B cell (primary cell): ENCODE measurements around the gene PGAM2. TPM values are rescaled to one million over a fixed set of nuclear protein-coding genes. Genes with fewer than 3 reads are reported as not detected.

Experiments used
- ATAC-seq: fragments of 200-7000 bp; cut with Tn5 transposase; one replicate; pipeline ENCODE4 v1.10.0; 2021; ENCODE audit warnings: low read depth, mild to moderate bottlenecking, moderate number of reproducible peaks, moderate library complexity
- CTCF ChIA-PET: fragments of 350-600 bp; sonication (Branson Sonifier 250); formaldehyde crosslinking; loops from one replicate; lab custom pipeline; 2021; ENCODE audit warnings: antibody characterized with exemption, inconsistent platforms; lab: Charles Lee
- POLR2A ChIA-PET: fragments of 350-600 bp; sonication (Branson Sonifier 250); formaldehyde crosslinking; loops from one replicate; lab custom pipeline; 2021; ENCODE audit warnings: antibody characterized with exemption; lab: Charles Lee
- DNase-seq: peaks from one replicate; pipeline ENCODE4 v3.0.0; 2013
- H2AFZ ChIP-seq: 2 replicates; pipeline ENCODE4 v1.6.1; 2012; ENCODE audit warnings: mild to moderate bottlenecking, low read depth, low read length; ENCODE audit not compliant: insufficient read depth, poor library complexity, severe bottlenecking
- H3K27ac ChIP-seq, 2 donors: 1 replicate in 1 of 2; 2 replicates in 1 of 2; pipeline ENCODE4 v1.5.1; 2012 to 2013; ENCODE audit warnings: low read length in 2 of 2, mild to moderate bottlenecking in 2 of 2, moderate library complexity in 1 of 2
- H3K27me3 ChIP-seq, 4 experiments: fragments of 200-600 bp in 1 of 4; sonication (generic) in 1 of 4; replicated peaks in 1 of 4; 1 replicate in 2 of 4; 2 replicates in 2 of 4; pipeline versions ENCODE4 v1.6.1 to v1.7.0; 2013 to 2016; ENCODE audit warnings: low read length in 3 of 4, mild to moderate bottlenecking in 2 of 4, mixed read lengths in 1 of 4, moderate library complexity in 1 of 4; ENCODE audit not compliant: insufficient read depth in 4 of 4, control insufficient read depth in 3 of 4; ENCODE audit errors: control extremely low read depth in 1 of 4
- H3K36me3 ChIP-seq, 2 experiments: replicated peaks in 1 of 2; 1 replicate in 1 of 2; 2 replicates in 1 of 2; pipeline versions ENCODE4 v1.6.1 to v1.7.1; 2013; ENCODE audit warnings: low read length in 1 of 2; ENCODE audit not compliant: insufficient read depth in 2 of 2, control insufficient read depth in 1 of 2; ENCODE audit errors: control extremely low read depth in 1 of 2, extremely low read depth in 1 of 2
- H3K4me1 ChIP-seq, 2 donors: fragments of 200-600 bp in 1 of 2; sonication (generic) in 1 of 2; 1 replicate in 1 of 2; 2 replicates in 1 of 2; pipeline versions ENCODE4 v1.5.1 to v1.6.1; 2013 to 2017; ENCODE audit warnings: low read length in 2 of 2; ENCODE audit not compliant: control insufficient read depth in 2 of 2, insufficient read depth in 2 of 2
- H3K4me2 ChIP-seq: replicated peaks from 2 replicates; pipeline ENCODE3; 2012; ENCODE audit warnings: mild to moderate bottlenecking, low read depth, low read length; ENCODE audit not compliant: poor library complexity, severe bottlenecking
- H3K4me3 ChIP-seq, 5 experiments: fragments of 200-600 bp in 1 of 5; sonication (generic) in 1 of 5; 1 replicate in 3 of 5; 2 replicates in 2 of 5; pipeline versions ENCODE4 v1.5.1 to v1.7.0; 2011 to 2016; ENCODE audit warnings: low read length in 4 of 5, mild to moderate bottlenecking in 4 of 5, low read depth in 2 of 5, control low read depth in 1 of 5, moderate library complexity in 1 of 5; ENCODE audit not compliant: insufficient read depth in 1 of 5; ENCODE audit errors: control extremely low read depth in 1 of 5, extremely low read depth in 1 of 5
- H3K79me2 ChIP-seq: fragments of 200-600 bp; sonication (generic); one replicate; pipeline ENCODE4 v1.6.0; 2016; ENCODE audit warnings: low read length; ENCODE audit not compliant: control insufficient read depth, insufficient read depth
- H3K9ac ChIP-seq: fragments of 200-600 bp; sonication (generic); 2 replicates; pipeline ENCODE4 v1.6.1; 2017; ENCODE audit warnings: mild to moderate bottlenecking, low read length, moderate library complexity
- H3K9me3 ChIP-seq, 3 donors: one replicate each; pipeline versions ENCODE4 v1.6.1 to v1.7.1; 2013; ENCODE audit warnings: low read length in 2 of 3; ENCODE audit not compliant: control insufficient read depth in 2 of 3, insufficient read depth in 1 of 3; ENCODE audit errors: control extremely low read depth in 1 of 3
- H4K20me1 ChIP-seq: 2 replicates; pipeline ENCODE4 v1.6.0; 2012; ENCODE audit warnings: mild to moderate bottlenecking, low read length; ENCODE audit not compliant: insufficient read depth, control insufficient read depth, poor library complexity, severe bottlenecking
- H3K27ac Mint-ChIP-seq: one replicate; pipeline ENCODE4 v1.8.0; 2021; ENCODE audit warnings: mixed read lengths
- H3K27me3 Mint-ChIP-seq: one replicate; pipeline ENCODE4 v1.8.0; 2021; ENCODE audit warnings: mixed read lengths
- H3K4me1 Mint-ChIP-seq: one replicate; pipeline ENCODE4 v1.8.0; 2021; ENCODE audit warnings: mixed read lengths
- H3K4me3 Mint-ChIP-seq: one replicate; pipeline ENCODE4 v1.8.0; 2021; ENCODE audit warnings: mixed read lengths
- H3K9me3 Mint-ChIP-seq: one replicate; pipeline ENCODE4 v1.8.0; 2022; ENCODE audit warnings: mixed read lengths; ENCODE audit not compliant: insufficient read depth
- EZH2 ChIP-seq: IDR thresholded peaks from 2 replicates; pipeline ENCODE4 v1.6.1; 2012; ENCODE audit warnings: borderline replicate concordance, low read depth, mild to moderate bottlenecking, moderate library complexity, low read length; ENCODE audit not compliant: insufficient read depth, poor library complexity, severe bottlenecking
- WGBS: methylation state at CpG from one replicate; pipeline ENCODE4 v1.1.5; 2013; ENCODE audit warnings: missing lambda C conversion rate; ENCODE audit not compliant: insufficient coverage; 5-methylcytosine and 5-hydroxymethylcytosine counted together
- intact Hi-C: fragments of 100-400 bp; cut with micrococcal nuclease; formaldehyde crosslinking; loops from one replicate; pipeline ENCODE4 v1.10.0; 2022
- polyA plus RNA-seq: library from polyadenylated mRNA; depleted of rRNA; stranded (reverse); fragments of >200 nt; gene quantifications from 2 replicates; pipeline ENCODE4 v1.2.3, GENCODE V29; 2012
- total RNA-seq, 2 donors: library from RNA; stranded (reverse); fragments of 120-200 nt in 1 of 2; gene quantifications; 1 replicate in 1 of 2; 2 replicates in 1 of 2; pipeline versions ENCODE4 v1.2.3 to v1.2.4, GENCODE V29; 2013 to 2022
- TF ChIP-seq, protein P1 (sequence below): fragments of 200-600 bp; IDR thresholded peaks from one replicate; pipeline ENCODE4 v1.8.0; 2022; ENCODE audit warnings: antibody characterized with exemption, mild to moderate bottlenecking

PGAM2 gene
- total and polyA plus RNA-seq, 2 donors (not counting 1 experiment from before 2014, with no cell fraction given) = 0.69 to 3.2 TPM

DNA sequence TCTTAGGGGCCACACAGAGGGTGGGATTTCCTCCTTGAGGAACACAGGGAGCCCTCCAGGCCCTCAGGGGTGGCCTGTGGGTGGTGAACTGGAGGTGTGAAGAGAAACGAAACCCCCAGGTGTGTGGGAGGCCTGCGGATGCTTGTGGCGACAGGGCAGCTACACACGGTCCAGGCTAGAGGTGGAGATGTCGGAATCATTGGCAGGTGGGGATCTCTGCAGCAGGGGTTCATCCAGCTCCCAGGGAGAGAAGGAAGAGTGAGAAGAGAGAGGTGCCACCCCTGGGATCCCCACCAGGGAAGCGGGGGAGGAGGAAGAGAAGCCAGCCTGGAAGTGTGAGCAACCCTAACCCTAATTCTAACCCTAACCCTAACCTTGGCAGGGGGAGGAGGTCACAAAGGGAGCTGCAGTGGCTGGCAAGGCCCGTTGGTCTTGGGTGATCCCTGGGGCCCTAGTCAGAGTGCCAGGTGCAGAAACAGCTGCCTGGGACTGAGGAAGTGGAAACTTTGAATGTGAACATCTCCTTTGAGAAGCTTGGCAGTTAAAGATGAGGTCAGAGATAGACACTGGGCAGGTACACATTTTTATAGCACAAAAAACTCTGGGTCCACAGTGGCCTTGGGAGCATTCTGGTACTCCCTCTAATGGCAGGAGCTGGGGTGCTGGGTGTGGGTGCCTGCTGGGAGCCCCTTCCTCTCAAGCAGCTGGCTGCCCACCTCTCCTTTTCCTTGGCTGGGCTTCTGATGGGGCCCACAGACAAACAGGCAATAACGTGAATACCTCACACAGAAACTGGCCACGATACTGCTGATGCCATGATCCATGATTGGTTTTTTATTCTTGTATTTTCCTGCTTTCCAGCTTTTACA is 31.9 kb upstream of the PGAM2 start:
- peaks cover 77% of the 10 kb centered on the region for H3K4me1 Mint-ChIP-seq
- Histone ChIP-seq H4K20me1 (no peaks in the 10 kb centered on the region), H3K9me3 (peaks cover 0 to 3% (median 0%) of the 10 kb centered on the region in 3 donors), H3K36me3 (no peaks in the 10 kb centered on the region), H2AFZ (peak overlapping the region; percentile 34), H3K4me2 (peak overlapping the region; percentile 57), H3K4me3 (no peak overlapping the region), H3K79me2 (no peaks in the 10 kb centered on the region), H3K4me1 (peaks cover 40 to 83% of the 10 kb centered on the region in 2 donors), H3K27ac (peak overlapping the region; percentile 78 to 84), H3K9ac (no peak overlapping the region), H3K27me3 (no peaks in the 10 kb centered on the region)
- DNase-seq = peak; percentile 80
- ChIA-PET CTCF (interaction anchor here (1.0 to 1.3 kb wide), 5 partner anchors 10 to 104 kb away, joined by 3 to 4 read pairs (median 3); no protein-coding TSS in a partner anchor), POLR2A (interaction anchor here (0.9 to 2.1 kb wide), 5 partner anchors 16 to 104 kb away, joined by 3 to 21 read pairs (median 3); partner anchors contain the start of genes DBNL, POLD2 and YKT6)
- no peaks in the 10 kb centered on the region for H3K27me3 Mint-ChIP-seq
- intact Hi-C loops = loop anchor here (1.0 to 2.0 kb wide), 3 partner anchors 15 to 38 kb away; partner anchors contain the start of genes POLD2 and POLM
- peak; percentile 87 for ATAC-seq
- peak overlapping the region; percentile 57 for H3K4me3 Mint-ChIP-seq
- H3K27ac Mint-ChIP-seq = peak overlapping the region; percentile 87
- TF ChIP-seq, protein P1, sequence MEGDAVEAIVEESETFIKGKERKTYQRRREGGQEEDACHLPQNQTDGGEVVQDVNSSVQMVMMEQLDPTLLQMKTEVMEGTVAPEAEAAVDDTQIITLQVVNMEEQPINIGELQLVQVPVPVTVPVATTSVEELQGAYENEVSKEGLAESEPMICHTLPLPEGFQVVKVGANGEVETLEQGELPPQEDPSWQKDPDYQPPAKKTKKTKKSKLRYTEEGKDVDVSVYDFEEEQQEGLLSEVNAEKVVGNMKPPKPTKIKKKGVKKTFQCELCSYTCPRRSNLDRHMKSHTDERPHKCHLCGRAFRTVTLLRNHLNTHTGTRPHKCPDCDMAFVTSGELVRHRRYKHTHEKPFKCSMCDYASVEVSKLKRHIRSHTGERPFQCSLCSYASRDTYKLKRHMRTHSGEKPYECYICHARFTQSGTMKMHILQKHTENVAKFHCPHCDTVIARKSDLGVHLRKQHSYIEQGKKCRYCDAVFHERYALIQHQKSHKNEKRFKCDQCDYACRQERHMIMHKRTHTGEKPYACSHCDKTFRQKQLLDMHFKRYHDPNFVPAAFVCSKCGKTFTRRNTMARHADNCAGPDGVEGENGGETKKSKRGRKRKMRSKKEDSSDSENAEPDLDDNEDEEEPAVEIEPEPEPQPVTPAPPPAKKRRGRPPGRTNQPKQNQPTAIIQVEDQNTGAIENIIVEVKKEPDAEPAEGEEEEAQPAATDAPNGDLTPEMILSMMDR = no peak
- TF ChIP-seq EZH2 = no peak
- 7% methylated on average over 8 of the region's 9 CpGs for WGBS
- H3K9me3 Mint-ChIP-seq = no peaks in the 10 kb centered on the region
